ENCODE measurements around the gene TBC1D19.

GRCh38 chr4:26724534-26724933 lies 140.7 kb downstream of the TBC1D19 start:
- TF ChIP-seq TAF1 (IDR thresholded peaks at IDR 0.05; ENCODE audit: borderline replicate concordance, insufficient read depth, low read length) (no peak), SIN3A (IDR thresholded peaks at IDR 0.05; ENCODE audit: borderline replicate concordance, insufficient read depth, low read length) (no peak)

All from PFSK-1 (cell line).